NB4 (cell line): ENCODE measurements around the gene LRMDA.

Experiments used
- DNase-seq: peaks from one replicate; pipeline ENCODE4 v3.0.0; 2010; ENCODE audit warnings: low read depth
- H3K4me3 ChIP-seq: one replicate; pipeline ENCODE4 v1.5.1; 2011; ENCODE audit warnings: mild to moderate bottlenecking, low read depth, low read length, moderate library complexity
- CTCF ChIP-seq: IDR thresholded peaks from one replicate; pipeline ENCODE4 v1.5.1; 2012; ENCODE audit warnings: low read depth, low read length
- MAX ChIP-seq: IDR thresholded peaks from 2 replicates; pipeline ENCODE4 v1.6.1; 2011; ENCODE audit warnings: low read depth, low read length
- MYC ChIP-seq: IDR thresholded peaks from 2 replicates; pipeline ENCODE4 v1.6.1; 2011; ENCODE audit warnings: low read depth, low read length
- POLR2A ChIP-seq: IDR thresholded peaks from 2 replicates; pipeline ENCODE4 v1.6.1; 2011; ENCODE audit warnings: mild to moderate bottlenecking; ENCODE audit not compliant: insufficient read length; ENCODE audit errors: extremely low read depth

LRMDA gene

DNA sequence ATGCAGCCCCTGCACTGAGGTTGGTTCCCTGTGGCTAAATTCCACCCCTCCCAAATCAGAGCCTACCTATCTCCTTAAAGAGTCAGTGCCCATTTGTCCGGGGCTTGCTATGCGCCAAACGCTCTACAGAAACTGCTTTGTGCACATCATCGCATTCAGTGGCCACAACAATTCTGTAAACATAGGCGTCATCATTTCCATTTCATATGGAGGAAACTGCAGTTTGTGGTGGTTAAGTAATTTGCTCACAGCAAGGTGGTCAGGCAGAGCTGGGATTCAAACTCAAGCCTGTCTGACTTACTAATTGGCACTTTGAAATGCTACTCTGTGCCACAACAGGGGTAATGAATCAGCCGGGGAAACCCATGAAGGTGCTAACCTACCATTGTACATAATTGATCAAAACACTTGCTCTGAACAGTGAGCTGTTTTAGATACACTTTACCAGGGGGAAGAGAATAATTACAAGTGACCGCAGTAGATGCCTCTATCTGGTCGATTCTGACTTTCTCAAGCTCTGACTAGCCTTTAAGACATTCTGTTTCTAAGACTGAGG is 775.5 kb downstream of the LRMDA start:
- TF ChIP-seq POLR2A (no peak), MYC (no peak), MAX (no peak), CTCF (no peak)
- DNase-seq: no peak
- no peak overlapping the region for H3K4me3 ChIP-seq

- H3K4me3 ChIP-seq: no peak overlapping the region
- peak; percentile 11 for DNase-seq
- TF ChIP-seq MYC: no peak
- no peak for TF ChIP-seq MAX
- TF ChIP-seq CTCF: no peak
- TF ChIP-seq POLR2A: no peak
Measured at GRCh38 chr10:76209135-76209534, 777.7 kb downstream of the LRMDA start.

GRCh38 chr10:76210211-76210610 is 778.8 kb downstream of the LRMDA start:
- no peak overlapping the region for H3K4me3 ChIP-seq
- TF ChIP-seq MAX (no peak), MYC (no peak), CTCF (no peak), POLR2A (no peak)

GRCh38 chr10:76211691-76212090 is 780.3 kb downstream of the LRMDA start:
- no peak for TF ChIP-seq MYC
- TF ChIP-seq POLR2A: no peak
- TF ChIP-seq MAX: no peak
- TF ChIP-seq CTCF: no peak
- DNase-seq: no peak
- no peak overlapping the region for H3K4me3 ChIP-seq

More at GRCh38 chr10:76210211-76210610, 778.8 kb downstream of the LRMDA start:
- no peak for DNase-seq

DNA sequence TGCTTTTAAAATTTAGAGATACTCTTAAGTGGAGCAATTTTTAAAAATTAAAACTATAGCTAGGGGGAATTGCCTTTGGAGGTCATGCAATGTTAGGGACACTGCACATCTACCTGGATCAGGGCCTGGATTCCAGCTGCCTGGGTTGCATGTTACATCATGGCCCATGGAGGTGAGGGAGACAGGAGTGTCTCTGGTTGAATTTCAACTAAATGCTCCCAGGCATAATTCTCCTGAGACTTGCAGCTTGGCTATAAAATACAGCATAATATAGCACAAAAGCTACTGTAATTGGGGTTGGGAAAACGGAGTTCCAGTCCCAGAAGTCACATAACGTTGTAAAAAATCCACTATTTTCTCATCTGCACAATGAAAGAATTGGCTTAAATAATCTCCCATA is 782.5 kb downstream of the LRMDA start:
- no peak overlapping the region for H3K4me3 ChIP-seq
- TF ChIP-seq MYC: no peak
- no peak for TF ChIP-seq POLR2A
- no peak for TF ChIP-seq CTCF
- TF ChIP-seq MAX: no peak
- no peak for DNase-seq

DNA sequence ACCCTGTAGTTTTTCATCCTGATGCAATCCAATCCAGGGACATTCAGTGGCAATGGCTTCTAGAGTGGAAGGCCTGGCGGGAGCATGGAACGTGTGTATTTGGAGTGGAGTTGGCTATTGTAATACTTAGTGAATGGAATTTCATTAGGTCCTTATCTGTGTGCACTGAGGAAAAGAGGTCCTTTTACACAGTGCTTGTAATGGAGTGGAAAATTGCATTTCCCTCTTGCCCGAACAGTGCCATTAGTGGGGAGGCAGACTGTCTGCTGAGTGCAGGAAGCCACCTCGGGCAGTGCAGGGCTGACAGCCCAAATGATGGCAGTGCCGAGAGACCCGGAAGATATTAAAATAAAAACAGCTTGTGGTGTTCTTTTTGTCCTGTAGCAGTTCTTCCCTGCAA is 786.6 kb downstream of the LRMDA start:
- DNase-seq: no peak
- no peak overlapping the region for H3K4me3 ChIP-seq

More for the DNA sequence above, 786.6 kb downstream of the LRMDA start:
- TF ChIP-seq MYC (no peak), CTCF (no peak), MAX (no peak), POLR2A (no peak)
